ENCODE results near the gene DLX4. TPM values are rescaled to one million over a fixed set of nuclear protein-coding genes. Genes with fewer than 3 reads are reported as not detected.

DLX4 gene
- total RNA-seq, 1 experiment from 2014 or later, result 0.44 TPM

DNA sequence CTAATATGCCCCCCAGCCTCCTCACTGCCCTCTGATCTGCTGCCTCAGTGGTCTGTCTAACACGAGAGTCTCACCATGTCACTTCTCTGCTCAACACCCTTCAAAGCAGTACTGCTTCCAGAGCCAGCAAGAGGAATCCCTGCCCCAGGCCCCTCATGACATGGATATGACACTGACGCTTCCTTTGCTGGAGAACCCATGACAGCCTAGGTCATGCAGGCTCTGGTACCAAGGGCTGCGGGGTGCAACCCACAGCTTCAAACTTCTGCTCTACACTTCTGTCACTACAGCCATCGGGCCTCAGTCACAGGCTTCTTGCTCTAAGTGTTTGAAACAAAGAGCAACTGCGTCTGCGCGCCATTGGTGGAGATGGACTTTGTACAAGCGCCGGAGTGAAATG lies 32.6 kb upstream of the DLX4 start:
- H3K9me2 ChIP-seq (replicated peaks; ENCODE audit: low read length), result no peaks in the 10 kb centered on the region
- peaks cover 40% of the 10 kb centered on the region for H3K27me3 ChIP-seq (ENCODE audit: low read length)
- H3K79me2 ChIP-seq (ENCODE audit: low read length), result no peaks in the 10 kb centered on the region
- H3F3A ChIP-seq (ENCODE audit: low read length, unreplicated experiment), result no peaks in the 10 kb centered on the region
- H3K4me3 ChIP-seq (ENCODE audit: low read length), result no peak overlapping the region
- no peaks in the 10 kb centered on the region for H3K36me3 ChIP-seq (ENCODE audit: low read depth, low read length)
- H3K27ac ChIP-seq (ENCODE audit: low read length), result no peak overlapping the region
- H3K4me1 ChIP-seq (ENCODE audit: insufficient read depth, low read length), result no peaks in the 10 kb centered on the region
- no peaks in the 10 kb centered on the region for H3K9me3 ChIP-seq (ENCODE audit: low read length)
- POLR2A ChIA-PET (ENCODE audit: unreplicated experiment), result no interaction called here
- intact Hi-C loops (cut with micrococcal nuclease), result no loop called here
- TF ChIP-seq, protein P1, sequence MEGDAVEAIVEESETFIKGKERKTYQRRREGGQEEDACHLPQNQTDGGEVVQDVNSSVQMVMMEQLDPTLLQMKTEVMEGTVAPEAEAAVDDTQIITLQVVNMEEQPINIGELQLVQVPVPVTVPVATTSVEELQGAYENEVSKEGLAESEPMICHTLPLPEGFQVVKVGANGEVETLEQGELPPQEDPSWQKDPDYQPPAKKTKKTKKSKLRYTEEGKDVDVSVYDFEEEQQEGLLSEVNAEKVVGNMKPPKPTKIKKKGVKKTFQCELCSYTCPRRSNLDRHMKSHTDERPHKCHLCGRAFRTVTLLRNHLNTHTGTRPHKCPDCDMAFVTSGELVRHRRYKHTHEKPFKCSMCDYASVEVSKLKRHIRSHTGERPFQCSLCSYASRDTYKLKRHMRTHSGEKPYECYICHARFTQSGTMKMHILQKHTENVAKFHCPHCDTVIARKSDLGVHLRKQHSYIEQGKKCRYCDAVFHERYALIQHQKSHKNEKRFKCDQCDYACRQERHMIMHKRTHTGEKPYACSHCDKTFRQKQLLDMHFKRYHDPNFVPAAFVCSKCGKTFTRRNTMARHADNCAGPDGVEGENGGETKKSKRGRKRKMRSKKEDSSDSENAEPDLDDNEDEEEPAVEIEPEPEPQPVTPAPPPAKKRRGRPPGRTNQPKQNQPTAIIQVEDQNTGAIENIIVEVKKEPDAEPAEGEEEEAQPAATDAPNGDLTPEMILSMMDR (conservative IDR thresholded peaks at IDR 0.05; ENCODE audit: low read depth, low read length), result no peak
- TF ChIP-seq EZH2phosphoT487 (IDR thresholded peaks at IDR 0.05; ENCODE audit: borderline replicate concordance, low read length), result no peak
- TF ChIP-seq EZH2 (IDR thresholded peaks at IDR 0.05; ENCODE audit: low read length, unreplicated experiment), result no peak
- H2AFZ ChIP-seq (ENCODE audit: low read length), result no peak overlapping the region
- H3K9ac ChIP-seq (ENCODE audit: low read length), result no peak overlapping the region
- no peak overlapping the region for H3K4me2 ChIP-seq (ENCODE audit: low read length)
- DNase-seq, result no peak
- BruUV-seq (replicated peaks), result no TSS peak
- CTCF ChIA-PET, result no interaction called here
- no peak for ATAC-seq
- H4K20me1 ChIP-seq (ENCODE audit: low read length), result no peaks in the 10 kb centered on the region

DNA sequence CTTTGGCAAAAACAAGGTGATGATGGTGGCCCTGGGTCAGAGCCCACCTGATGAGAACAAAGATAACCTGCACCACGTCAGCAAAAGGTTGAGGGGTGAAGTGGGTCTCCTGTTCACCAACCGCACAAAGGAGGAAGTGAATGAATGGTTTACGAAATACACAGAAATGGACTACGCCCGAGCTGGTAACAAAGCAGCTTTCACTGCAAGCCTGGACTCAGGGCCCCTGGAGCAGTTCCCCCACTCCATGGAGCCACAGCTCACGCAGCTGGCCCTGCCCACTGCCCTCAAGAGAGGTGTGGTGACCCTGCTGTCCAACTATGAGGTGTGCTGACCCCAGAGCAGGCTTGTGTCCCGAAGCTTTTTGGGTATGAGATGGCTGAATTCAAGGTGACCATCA lies 29.7 kb upstream of the DLX4 start:
- Histone ChIP-seq H3K9me2 (replicated peaks; ENCODE audit: low read length) (no peaks in the 10 kb centered on the region), H4K20me1 (ENCODE audit: low read length) (no peaks in the 10 kb centered on the region), H3K4me1 (ENCODE audit: insufficient read depth, low read length) (no peaks in the 10 kb centered on the region), H3K4me2 (ENCODE audit: low read length) (no peak overlapping the region), H3F3A (ENCODE audit: low read length, unreplicated experiment) (no peaks in the 10 kb centered on the region), H3K79me2 (ENCODE audit: low read length) (no peaks in the 10 kb centered on the region), H3K9me3 (ENCODE audit: low read length) (no peaks in the 10 kb centered on the region), H3K27me3 (ENCODE audit: low read length) (peaks cover 44% of the 10 kb centered on the region), H3K27ac (ENCODE audit: low read length) (no peak overlapping the region), H2AFZ (ENCODE audit: low read length) (no peak overlapping the region), H3K9ac (ENCODE audit: low read length) (no peak overlapping the region), H3K4me3 (ENCODE audit: low read length) (no peak overlapping the region), H3K36me3 (ENCODE audit: low read depth, low read length) (no peaks in the 10 kb centered on the region)
- DNase-seq (no peak), ATAC-seq (no peak)
- intact Hi-C loops (cut with micrococcal nuclease), result no loop called here
- BruUV-seq (replicated peaks), result no TSS peak
- CTCF ChIA-PET, result interaction anchor here (0.8 kb wide), 1 partner anchor 13 kb away, joined by 4 read pairs; no protein-coding TSS in a partner anchor
- TF ChIP-seq, protein P1 (conservative IDR thresholded peaks at IDR 0.05; ENCODE audit: low read depth, low read length), result no peak
- TF ChIP-seq EZH2 (IDR thresholded peaks at IDR 0.05; ENCODE audit: low read length, unreplicated experiment) (no peak), EZH2phosphoT487 (IDR thresholded peaks at IDR 0.05; ENCODE audit: borderline replicate concordance, low read length) (no peak)
- POLR2A ChIA-PET (ENCODE audit: unreplicated experiment), result no interaction called here

DNA sequence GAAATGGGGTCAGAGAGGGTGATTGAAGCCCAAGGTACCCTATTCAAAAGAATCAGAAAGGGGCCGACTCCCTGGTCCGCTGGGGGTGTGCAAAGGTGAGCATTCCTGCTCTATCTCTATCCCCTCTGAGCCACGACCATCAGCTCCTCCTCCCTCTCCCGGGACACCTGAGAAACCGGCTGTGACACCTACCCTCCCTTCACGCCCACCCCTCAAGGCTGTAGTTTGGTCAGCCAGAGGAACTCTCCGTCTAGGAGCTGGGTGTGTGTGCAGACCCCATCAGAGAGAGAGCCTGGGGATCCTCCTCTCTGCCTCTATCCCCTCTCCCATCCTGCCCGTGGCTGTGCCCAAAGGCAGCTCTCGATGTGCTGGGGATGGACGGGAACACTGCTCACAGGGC lies 27.6 kb upstream of the DLX4 start:
- peaks cover 36% of the 10 kb centered on the region for H3K27me3 ChIP-seq (ENCODE audit: low read length)
- no peak overlapping the region for H3K4me2 ChIP-seq (ENCODE audit: low read length)
- no peaks in the 10 kb centered on the region for H3K9me3 ChIP-seq (ENCODE audit: low read length)
- H3K4me3 ChIP-seq (ENCODE audit: low read length), result no peak overlapping the region
- H3K79me2 ChIP-seq (ENCODE audit: low read length), result no peaks in the 10 kb centered on the region
- H3K9ac ChIP-seq (ENCODE audit: low read length), result no peak overlapping the region
- POLR2A ChIA-PET (ENCODE audit: unreplicated experiment), result no interaction called here
- H3K9me2 ChIP-seq (replicated peaks; ENCODE audit: low read length), result no peaks in the 10 kb centered on the region
- ATAC-seq (no peak), DNase-seq (no peak)
- TF ChIP-seq EZH2phosphoT487 (IDR thresholded peaks at IDR 0.05; ENCODE audit: borderline replicate concordance, low read length) (no peak), EZH2 (IDR thresholded peaks at IDR 0.05; ENCODE audit: low read length, unreplicated experiment) (no peak)
- TF ChIP-seq, protein P1 (conservative IDR thresholded peaks at IDR 0.05; ENCODE audit: low read depth, low read length), result no peak
- no TSS peak for BruUV-seq (replicated peaks)
- no peaks in the 10 kb centered on the region for H4K20me1 ChIP-seq (ENCODE audit: low read length)
- no peak overlapping the region for H2AFZ ChIP-seq (ENCODE audit: low read length)
- CTCF ChIA-PET, result no interaction called here
- intact Hi-C loops (cut with micrococcal nuclease), result no loop called here
- H3F3A ChIP-seq (ENCODE audit: low read length, unreplicated experiment), result no peaks in the 10 kb centered on the region
- H3K27ac ChIP-seq (ENCODE audit: low read length), result no peak overlapping the region
- no peaks in the 10 kb centered on the region for H3K4me1 ChIP-seq (ENCODE audit: insufficient read depth, low read length)
- no peaks in the 10 kb centered on the region for H3K36me3 ChIP-seq (ENCODE audit: low read depth, low read length)
